DMS53 (cell line): ENCODE results near the gene TCF7L1.

Source experiments
- DNase-seq: peaks from one replicate; lab custom pipeline; 2025; lab: John Stamatoyannopoulos, UW

TCF7L1 gene

GRCh38 chr2:85356186-85356585 lies 223.0 kb downstream of the TCF7L1 start:
- DNase-seq: no peak

DNA sequence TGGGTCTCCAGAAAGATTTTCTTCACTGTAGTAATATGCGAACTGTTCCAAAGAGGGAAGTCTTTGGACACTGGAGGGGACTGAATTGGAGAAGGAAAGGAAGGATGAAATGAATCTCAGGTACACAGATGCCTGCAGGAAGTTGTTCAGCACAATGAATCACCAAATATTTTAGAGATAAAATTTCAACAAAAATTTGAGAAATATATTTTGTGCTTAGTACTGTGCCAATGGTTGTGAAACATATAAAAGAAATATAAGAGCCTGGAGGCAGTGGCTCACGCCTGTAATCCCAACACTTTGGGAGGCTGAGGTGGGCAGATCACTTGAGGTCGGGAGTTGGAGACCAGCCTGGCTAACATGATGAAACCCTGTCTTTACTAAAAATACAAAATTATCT lies 224.5 kb downstream of the TCF7L1 start:
- DNase-seq: no peak
